DND-41 (cell line): ENCODE measurements around the gene USP4.
"Not testable (repeated sequence)": the region's sequence is repeated elsewhere in the genome, so short reads cannot be mapped to it uniquely, and the experiment has no call there.

ENCODE experiments used
- CTCF ChIP-seq: IDR thresholded peaks from 2 replicates; pipeline ENCODE4 v1.5.1; 2012; ENCODE audit warnings: borderline replicate concordance, low read length, moderate library complexity, mild to moderate bottlenecking; ENCODE audit not compliant: poor library complexity, severe bottlenecking; ENCODE audit errors: extremely low read depth
- EZH2 ChIP-seq: IDR thresholded peaks from 3 replicates; pipeline ENCODE4 v1.6.1; 2012; ENCODE audit warnings: borderline replicate concordance, low read depth, mild to moderate bottlenecking, moderate library complexity, low read length, inconsistent platforms; ENCODE audit not compliant: severe bottlenecking

- TF ChIP-seq CTCF, EZH2: not testable (repeated sequence)
Measured at GRCh38 chr3:49228817-49229216, 111.0 kb downstream of the USP4 start.
